Measurements from ENCODE around the gene SOX6. TPM values are rescaled to one million over a fixed set of nuclear protein-coding genes. Genes with fewer than 3 reads are reported as not detected.

Gene SOX6
- total RNA-seq, 3 donors from 2014 or later = 2.0 to 8.0 (median 7.9) TPM

DNA sequence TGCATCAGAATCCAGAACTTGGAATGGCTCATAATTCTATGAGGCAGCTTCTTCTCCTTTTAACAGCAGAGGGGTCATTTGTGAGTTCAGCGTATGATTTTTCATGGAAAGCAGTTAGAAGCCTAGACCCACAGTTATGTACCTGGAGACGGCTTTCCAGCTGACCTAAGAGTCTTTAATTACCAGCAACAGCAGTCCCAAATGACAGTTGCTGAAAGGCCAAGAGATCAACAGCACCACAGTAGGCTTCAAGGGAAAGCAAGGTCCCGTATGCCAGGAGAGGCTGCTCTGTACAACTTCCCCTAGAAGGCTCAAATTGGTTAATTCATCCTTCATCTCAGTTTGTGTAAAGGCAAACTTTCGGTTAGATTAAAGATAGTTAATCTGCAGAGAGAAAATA, 363.0 kb downstream of the SOX6 start:
- TF ChIP-seq POLR2A (IDR thresholded peaks at IDR 0.05) = no peak
- TF ChIP-seq POLR2AphosphoS5 (IDR thresholded peaks at IDR 0.05) = no peak
- TF ChIP-seq, protein P1, sequence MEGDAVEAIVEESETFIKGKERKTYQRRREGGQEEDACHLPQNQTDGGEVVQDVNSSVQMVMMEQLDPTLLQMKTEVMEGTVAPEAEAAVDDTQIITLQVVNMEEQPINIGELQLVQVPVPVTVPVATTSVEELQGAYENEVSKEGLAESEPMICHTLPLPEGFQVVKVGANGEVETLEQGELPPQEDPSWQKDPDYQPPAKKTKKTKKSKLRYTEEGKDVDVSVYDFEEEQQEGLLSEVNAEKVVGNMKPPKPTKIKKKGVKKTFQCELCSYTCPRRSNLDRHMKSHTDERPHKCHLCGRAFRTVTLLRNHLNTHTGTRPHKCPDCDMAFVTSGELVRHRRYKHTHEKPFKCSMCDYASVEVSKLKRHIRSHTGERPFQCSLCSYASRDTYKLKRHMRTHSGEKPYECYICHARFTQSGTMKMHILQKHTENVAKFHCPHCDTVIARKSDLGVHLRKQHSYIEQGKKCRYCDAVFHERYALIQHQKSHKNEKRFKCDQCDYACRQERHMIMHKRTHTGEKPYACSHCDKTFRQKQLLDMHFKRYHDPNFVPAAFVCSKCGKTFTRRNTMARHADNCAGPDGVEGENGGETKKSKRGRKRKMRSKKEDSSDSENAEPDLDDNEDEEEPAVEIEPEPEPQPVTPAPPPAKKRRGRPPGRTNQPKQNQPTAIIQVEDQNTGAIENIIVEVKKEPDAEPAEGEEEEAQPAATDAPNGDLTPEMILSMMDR (IDR thresholded peaks at IDR 0.05) = no peak
- intact Hi-C loops (cut with DNase I; ENCODE audit: low total_unique reads) = no loop called here
- Histone ChIP-seq H3K4me1 (no peaks in the 10 kb centered on the region), H3K36me3 (no peaks in the 10 kb centered on the region), H3K27ac (no peak overlapping the region), H3K27me3 (no peaks in the 10 kb centered on the region), H3K4me3 (no peak overlapping the region), H3K9me3 (no peaks in the 10 kb centered on the region)
- DNase-seq (ENCODE audit: low spot score in 2 of 2) = no peak

DNA sequence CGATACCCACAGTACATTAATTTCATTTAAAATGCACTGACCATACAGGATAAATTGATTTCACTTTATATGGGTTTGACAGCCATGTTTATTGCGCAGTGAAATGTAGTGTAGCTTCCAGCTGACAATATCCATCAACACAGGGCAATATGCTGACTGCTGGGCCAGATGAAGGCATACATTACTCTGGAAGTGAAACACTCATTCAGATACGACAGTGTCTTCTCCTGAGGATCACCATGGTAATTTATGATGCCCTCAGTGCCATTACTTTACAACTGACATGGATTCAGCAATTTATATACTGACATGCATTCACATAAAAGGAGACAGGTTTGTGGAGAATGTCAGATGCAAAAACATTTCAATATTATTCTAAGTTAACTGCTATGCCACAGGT, 365.1 kb downstream of the SOX6 start:
- H3K27ac ChIP-seq = no peak overlapping the region
- H3K4me1 ChIP-seq = no peaks in the 10 kb centered on the region
- H3K27me3 ChIP-seq = no peaks in the 10 kb centered on the region
- DNase-seq (ENCODE audit: low spot score in 2 of 2) = no peak
- peaks cover 3% of the 10 kb centered on the region for H3K36me3 ChIP-seq
- TF ChIP-seq POLR2A (IDR thresholded peaks at IDR 0.05) (no peak), POLR2AphosphoS5 (IDR thresholded peaks at IDR 0.05) (no peak)
- TF ChIP-seq, protein P1 (IDR thresholded peaks at IDR 0.05) = no peak
- no peaks in the 10 kb centered on the region for H3K9me3 ChIP-seq
- no peak overlapping the region for H3K4me3 ChIP-seq
- intact Hi-C loops (cut with DNase I; ENCODE audit: low total_unique reads) = no loop called here

DNA sequence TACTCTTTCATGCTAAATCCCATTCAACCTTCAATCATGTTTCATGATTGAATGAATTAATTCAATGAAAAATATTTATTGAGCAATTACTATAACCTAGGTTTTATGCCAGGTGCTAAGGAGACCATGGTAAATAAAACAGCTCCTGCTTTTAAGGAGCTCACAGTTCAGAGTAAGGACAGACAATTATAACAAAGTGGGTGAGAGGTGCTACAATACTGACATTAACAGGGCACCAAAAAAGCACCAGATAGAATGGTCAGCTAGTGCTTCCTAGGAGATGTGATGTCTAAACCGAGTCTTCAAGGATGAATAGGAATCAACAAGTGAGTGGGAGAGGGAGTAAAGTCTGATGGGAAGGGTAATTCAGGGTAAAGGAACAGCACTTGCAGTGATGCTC, 366.7 kb downstream of the SOX6 start:
- DNase-seq (ENCODE audit: low spot score in 2 of 2) = no peak
- H3K27ac ChIP-seq = no peak overlapping the region
- H3K9me3 ChIP-seq = no peaks in the 10 kb centered on the region
- no peaks in the 10 kb centered on the region for H3K4me1 ChIP-seq
- TF ChIP-seq POLR2AphosphoS5 (IDR thresholded peaks at IDR 0.05) (no peak), POLR2A (IDR thresholded peaks at IDR 0.05) (no peak)
- TF ChIP-seq, protein P1 (IDR thresholded peaks at IDR 0.05) = no peak
- peaks cover 3% of the 10 kb centered on the region for H3K36me3 ChIP-seq
- intact Hi-C loops (cut with DNase I; ENCODE audit: low total_unique reads) = no loop called here
- H3K27me3 ChIP-seq = no peaks in the 10 kb centered on the region
- H3K4me3 ChIP-seq = no peak overlapping the region

DNA sequence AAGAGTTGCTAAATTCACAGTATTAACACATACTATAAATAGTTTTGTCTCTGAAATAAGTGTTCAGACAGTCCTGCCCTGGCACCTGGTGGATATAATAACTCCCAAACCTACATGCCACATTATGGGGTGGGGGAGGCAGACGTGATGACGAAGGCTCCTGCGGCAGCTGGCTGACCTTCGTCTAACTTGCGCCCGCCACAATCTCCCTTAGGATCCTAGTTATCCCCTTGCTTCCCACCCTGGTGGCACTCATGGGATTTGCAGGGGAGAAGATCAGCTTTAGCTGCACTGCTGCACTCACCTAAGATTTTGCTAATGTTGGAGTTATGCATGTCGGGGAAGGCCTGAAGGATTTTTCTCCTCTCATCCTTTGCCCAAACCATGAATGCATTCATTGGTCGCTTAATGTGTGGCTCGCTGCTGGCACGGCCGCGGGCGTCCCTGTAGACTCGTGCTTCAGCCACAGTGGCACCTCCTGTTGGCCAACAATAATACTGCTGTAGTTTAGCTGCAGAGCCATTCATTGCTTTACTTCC, 367.6 kb downstream of the SOX6 start:
- intact Hi-C loops (cut with DNase I; ENCODE audit: low total_unique reads) = no loop called here
- DNase-seq (ENCODE audit: low spot score in 2 of 2) = no peak
- no peak overlapping the region for H3K27ac ChIP-seq
- TF ChIP-seq POLR2A (IDR thresholded peaks at IDR 0.05) (no peak), POLR2AphosphoS5 (IDR thresholded peaks at IDR 0.05) (no peak)
- TF ChIP-seq, protein P1 (IDR thresholded peaks at IDR 0.05) = no peak
- no peaks in the 10 kb centered on the region for H3K4me1 ChIP-seq
- H3K4me3 ChIP-seq = no peak overlapping the region
- H3K27me3 ChIP-seq = no peaks in the 10 kb centered on the region
- no peaks in the 10 kb centered on the region for H3K9me3 ChIP-seq
- peaks cover 3% of the 10 kb centered on the region for H3K36me3 ChIP-seq

DNA sequence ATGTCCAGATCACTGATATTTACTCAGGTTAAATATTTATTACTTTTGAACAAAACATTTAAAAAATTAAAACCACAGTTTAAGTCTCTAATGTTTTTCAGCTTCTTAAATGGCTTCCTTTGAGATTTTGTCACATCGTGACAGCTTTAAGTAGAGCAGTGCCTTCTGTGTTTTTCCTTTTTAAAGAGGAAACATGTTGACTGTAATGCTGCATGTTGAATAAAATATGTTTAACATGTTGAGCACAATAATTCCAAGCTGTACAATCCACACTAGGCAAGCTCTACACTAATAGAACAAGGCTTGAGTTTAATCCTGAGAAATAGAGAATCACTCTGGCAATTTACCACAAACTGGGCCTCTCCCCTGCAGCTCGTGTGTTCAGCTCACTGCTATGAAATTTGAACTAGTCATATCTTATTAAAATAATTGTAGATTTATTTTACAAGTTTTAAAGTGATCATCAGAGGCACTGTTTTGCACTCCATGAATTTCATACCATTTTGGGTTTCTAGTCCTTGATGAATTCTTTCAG, 368.3 kb downstream of the SOX6 start:
- peaks cover 3% of the 10 kb centered on the region for H3K36me3 ChIP-seq
- no peak overlapping the region for H3K27ac ChIP-seq
- no peaks in the 10 kb centered on the region for H3K27me3 ChIP-seq
- no peaks in the 10 kb centered on the region for H3K9me3 ChIP-seq
- H3K4me1 ChIP-seq = no peaks in the 10 kb centered on the region
- intact Hi-C loops (cut with DNase I; ENCODE audit: low total_unique reads) = no loop called here
- H3K4me3 ChIP-seq = no peak overlapping the region
- no peak for DNase-seq (ENCODE audit: low spot score in 2 of 2)
- TF ChIP-seq POLR2A (IDR thresholded peaks at IDR 0.05) (no peak), POLR2AphosphoS5 (IDR thresholded peaks at IDR 0.05) (no peak)
- TF ChIP-seq, protein P1 (IDR thresholded peaks at IDR 0.05) = no peak
